Transverse colon (tissue), 4 donors: ENCODE results near the gene SLC38A10.

Experiments
- EP300 ChIP-seq: sonication (generic); formaldehyde crosslinking; IDR thresholded peaks from one replicate; pipeline ENCODE4 v1.6.1; 2017; ENCODE audit warnings: antibody characterized with exemption, low read depth
- POLR2A ChIP-seq: fragments of 450-650 bp; IDR thresholded peaks from one replicate; pipeline ENCODE4 v1.6.1; 2016; ENCODE audit warnings: antibody characterized with exemption, mild to moderate bottlenecking, moderate library complexity
- POLR2AphosphoS5 ChIP-seq, 3 donors: sonication (generic); formaldehyde crosslinking; IDR thresholded peaks; one replicate each; pipeline ENCODE4 v1.6.1; 2016; ENCODE audit warnings: antibody characterized with exemption in 3 of 3
- TF ChIP-seq, protein P1 (sequence below), 5 experiments: fragments of 200-600 bp in 3 of 5; fragments of 450-650 bp in 2 of 5; sonication (generic) in 3 of 5; IDR thresholded peaks; 1 replicate in 2 of 5; 2 replicates in 3 of 5; pipeline ENCODE4 v1.5.1; 2016 to 2017; ENCODE audit warnings: antibody characterized with exemption in 5 of 5, inconsistent platforms in 3 of 5, mild to moderate bottlenecking in 2 of 5, moderate library complexity in 1 of 5

DNA sequence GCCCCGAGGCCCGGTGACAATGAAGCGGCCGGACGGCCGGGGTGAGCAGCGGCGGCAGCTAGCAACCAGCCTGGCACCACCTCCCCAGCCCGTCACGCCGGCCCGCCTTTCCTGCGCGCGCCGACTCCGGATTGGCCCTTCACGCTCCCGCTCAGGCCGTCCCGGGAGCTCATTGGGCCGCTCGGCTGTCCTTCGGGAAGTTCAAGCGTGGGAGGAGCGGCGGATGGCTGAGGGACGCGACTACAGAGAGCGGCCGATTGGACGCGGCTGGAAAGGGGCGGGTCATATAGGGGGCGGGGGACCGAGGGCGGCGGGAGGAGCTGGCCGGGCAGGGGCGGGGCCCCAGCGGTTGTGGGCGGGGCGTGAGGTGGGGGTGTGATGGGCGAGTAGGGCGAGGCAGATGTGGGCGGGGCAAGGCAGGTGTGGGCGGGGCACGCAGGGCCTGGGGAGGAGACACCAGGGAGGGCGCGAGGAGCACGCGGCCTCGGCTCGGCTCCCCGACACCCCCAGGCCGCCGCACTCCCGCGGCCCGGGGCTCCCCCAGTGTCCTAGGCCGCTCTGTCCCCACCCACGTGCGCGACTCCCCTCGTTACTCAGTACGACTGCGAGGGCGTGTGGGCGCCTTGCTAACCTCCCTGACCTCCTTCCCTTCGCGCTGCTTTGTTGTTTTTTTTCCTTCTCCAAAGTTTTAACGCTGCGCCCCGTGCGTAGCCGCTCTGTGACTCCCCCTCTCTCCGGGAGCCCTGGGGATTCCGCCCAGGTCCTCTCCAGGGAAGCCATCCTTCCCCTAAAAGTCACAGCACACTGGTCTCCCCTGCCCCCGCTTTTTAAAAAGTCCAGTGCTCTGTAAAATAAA is 72.0 kb downstream of the SLC38A10 start, which contains the start of gene CEP131:
- TF ChIP-seq POLR2A: no peak
- TF ChIP-seq, protein P1, sequence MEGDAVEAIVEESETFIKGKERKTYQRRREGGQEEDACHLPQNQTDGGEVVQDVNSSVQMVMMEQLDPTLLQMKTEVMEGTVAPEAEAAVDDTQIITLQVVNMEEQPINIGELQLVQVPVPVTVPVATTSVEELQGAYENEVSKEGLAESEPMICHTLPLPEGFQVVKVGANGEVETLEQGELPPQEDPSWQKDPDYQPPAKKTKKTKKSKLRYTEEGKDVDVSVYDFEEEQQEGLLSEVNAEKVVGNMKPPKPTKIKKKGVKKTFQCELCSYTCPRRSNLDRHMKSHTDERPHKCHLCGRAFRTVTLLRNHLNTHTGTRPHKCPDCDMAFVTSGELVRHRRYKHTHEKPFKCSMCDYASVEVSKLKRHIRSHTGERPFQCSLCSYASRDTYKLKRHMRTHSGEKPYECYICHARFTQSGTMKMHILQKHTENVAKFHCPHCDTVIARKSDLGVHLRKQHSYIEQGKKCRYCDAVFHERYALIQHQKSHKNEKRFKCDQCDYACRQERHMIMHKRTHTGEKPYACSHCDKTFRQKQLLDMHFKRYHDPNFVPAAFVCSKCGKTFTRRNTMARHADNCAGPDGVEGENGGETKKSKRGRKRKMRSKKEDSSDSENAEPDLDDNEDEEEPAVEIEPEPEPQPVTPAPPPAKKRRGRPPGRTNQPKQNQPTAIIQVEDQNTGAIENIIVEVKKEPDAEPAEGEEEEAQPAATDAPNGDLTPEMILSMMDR (IDR thresholded peaks at IDR 0.05): no peak
- TF ChIP-seq POLR2AphosphoS5 (IDR thresholded peaks at IDR 0.05): peak in 2 of 3 donors; percentile 32 to 39
- TF ChIP-seq EP300: no peak
